PC-9 (cell line): ENCODE data around the gene PLCL2. TPM values are rescaled to one million over a fixed set of nuclear protein-coding genes. Genes with fewer than 3 reads are reported as not detected.

Experiments used
- BruUV-seq: library from RNA; stranded (reverse); fragments of 400-500 nt; replicated peaks from 2 replicates; lab custom pipeline; 2021; lab: Mats Ljungman, UMichigan
- CTCF ChIA-PET: fragments of 300-600 bp; sonication (Branson Sonifier 250); formaldehyde crosslinking; loops from one replicate; lab custom pipeline; 2022; ENCODE audit warnings: antibody characterized with exemption; lab: Charles Lee
- POLR2A ChIA-PET: fragments of 300-600 bp; sonication (Branson Sonifier 250); formaldehyde crosslinking; loops from one replicate; lab custom pipeline; 2022; ENCODE audit warnings: antibody characterized with exemption; ENCODE audit not compliant: unreplicated experiment; lab: Charles Lee
- DNase-seq, 2 experiments: peaks; one replicate each; pipeline versions ENCODE4 v3.0.0 to v3.0.0-alpha.2; 2015 to 2022; ENCODE audit warnings: mixed read lengths in 1 of 2
- H2AFZ ChIP-seq: fragments of 200-600 bp; sonication (generic); 2 replicates; pipeline ENCODE4 v1.8.1; 2017; ENCODE audit warnings: antibody characterized with exemption
- H3F3A ChIP-seq: fragments of 200-600 bp; sonication (generic); 2 replicates; pipeline ENCODE4 v1.8.1; 2017; ENCODE audit warnings: antibody characterized with exemption, mild to moderate bottlenecking, low read depth; ENCODE audit not compliant: insufficient read depth
- H3K27ac ChIP-seq: fragments of 200-600 bp; sonication (generic); 2 replicates; pipeline ENCODE4 v1.6.1; 2016; ENCODE audit warnings: mixed run types
- H3K27me3 ChIP-seq: fragments of 200-600 bp; sonication (generic); 2 replicates; pipeline ENCODE4 v1.6.1; 2016; ENCODE audit warnings: low read depth, mixed run types; ENCODE audit not compliant: insufficient read depth
- H3K36me3 ChIP-seq: fragments of 200-600 bp; sonication (generic); 2 replicates; pipeline ENCODE4 v1.6.1; 2016; ENCODE audit warnings: low read depth, mixed run types
- H3K4me1 ChIP-seq: fragments of 200-600 bp; sonication (generic); replicated peaks from 2 replicates; pipeline ENCODE4 v1.6.1; 2016; ENCODE audit warnings: mixed run types; ENCODE audit not compliant: insufficient read depth
- H3K4me2 ChIP-seq: fragments of 200-600 bp; sonication (generic); 2 replicates; pipeline ENCODE4 v1.6.1; 2017; ENCODE audit warnings: mixed run types
- H3K4me3 ChIP-seq: fragments of 200-600 bp; sonication (generic); 2 replicates; pipeline ENCODE4 v1.6.1; 2016; ENCODE audit warnings: mixed run types
- H3K79me2 ChIP-seq: fragments of 200-600 bp; sonication (generic); 2 replicates; pipeline ENCODE4 v1.6.1; 2017; ENCODE audit warnings: low read depth, mixed run types
- H3K9me2 ChIP-seq: fragments of 200-600 bp; sonication (generic); 2 replicates; pipeline ENCODE4 v1.8.1; 2017; ENCODE audit warnings: mild to moderate bottlenecking; ENCODE audit not compliant: insufficient read depth
- H3K9me3 ChIP-seq: fragments of 200-600 bp; sonication (generic); 2 replicates; pipeline ENCODE4 v1.8.1; 2016; ENCODE audit warnings: low read depth; ENCODE audit not compliant: insufficient read depth
- H4K20me1 ChIP-seq: fragments of 200-600 bp; sonication (generic); 2 replicates; pipeline ENCODE4 v1.8.1; 2017; ENCODE audit not compliant: insufficient read depth
- CTCF ChIP-seq: fragments of 200-600 bp; sonication (generic); conservative IDR thresholded peaks from 2 replicates; pipeline ENCODE4 v1.6.1; 2017; ENCODE audit warnings: mixed run types, antibody characterized with exemption, mild to moderate bottlenecking, moderate library complexity
- EZH2 ChIP-seq: fragments of 200-600 bp; sonication (generic); IDR thresholded peaks from 2 replicates; pipeline ENCODE4 v1.8.0; 2017; ENCODE audit warnings: antibody characterized with exemption, low read depth
- intact Hi-C: fragments of 100-400 bp; cut with micrococcal nuclease; formaldehyde crosslinking; loops from one replicate; pipeline ENCODE4 v1.10.0; 2022; ENCODE audit not compliant: unreplicated experiment
- total RNA-seq: library from RNA; stranded (reverse); gene quantifications from 2 replicates; pipeline ENCODE4 v1.2.3, GENCODE V29; 2021

Gene PLCL2
- total RNA-seq, 1 experiment from 2014 or later = 4.6 TPM

GRCh38 chr3:17055374-17056276, 170.9 kb downstream of the PLCL2 start:
- intact Hi-C loops = no loop called here

GRCh38 chr3:17057321-17057720, 172.6 kb downstream of the PLCL2 start:
- Histone ChIP-seq H4K20me1 (no peaks in the 10 kb centered on the region), H3K27me3 (no peaks in the 10 kb centered on the region), H3K4me3 (no peak overlapping the region), H3K9me2 (no peaks in the 10 kb centered on the region; the same call in 1 of the 2 replicates), H3K36me3 (no peaks in the 10 kb centered on the region), H3F3A (no peaks in the 10 kb centered on the region), H2AFZ (no peak overlapping the region), H3K79me2 (no peaks in the 10 kb centered on the region), H3K27ac (no peak overlapping the region), H3K9me3 (no peaks in the 10 kb centered on the region), H3K4me1 (no peaks in the 10 kb centered on the region), H3K4me2 (no peak overlapping the region)
- ChIA-PET POLR2A (no interaction called here), CTCF (no interaction called here)
- intact Hi-C loops = no loop called here
- TF ChIP-seq CTCF = no peak
- no peak for TF ChIP-seq EZH2
- no TSS peak for BruUV-seq
- DNase-seq = no peak

More at GRCh38 chr3:17055374-17056276, 170.9 kb downstream of the PLCL2 start:
- no peak for DNase-seq
- no TSS peak for BruUV-seq
- no peaks in the 10 kb centered on the region for H3F3A ChIP-seq
- no peak overlapping the region for H3K27ac ChIP-seq
- no peak overlapping the region for H2AFZ ChIP-seq
- ChIA-PET CTCF (no interaction called here), POLR2A (interaction anchor here (0.5 kb wide), 1 partner anchor 227 kb away, joined by 3 read pairs; no protein-coding TSS in a partner anchor)
- H3K27me3 ChIP-seq = no peaks in the 10 kb centered on the region
- no peaks in the 10 kb centered on the region for H3K9me2 ChIP-seq
- no peaks in the 10 kb centered on the region for H4K20me1 ChIP-seq
- H3K36me3 ChIP-seq = no peaks in the 10 kb centered on the region
- no peak for TF ChIP-seq CTCF
- TF ChIP-seq EZH2 = no peak
- H3K9me3 ChIP-seq = no peaks in the 10 kb centered on the region
- no peaks in the 10 kb centered on the region for H3K79me2 ChIP-seq
- no peak overlapping the region for H3K4me3 ChIP-seq
- H3K4me2 ChIP-seq = no peak overlapping the region
- no peaks in the 10 kb centered on the region for H3K4me1 ChIP-seq

- Histone ChIP-seq H3K27ac (no peak overlapping the region), H3F3A (no peaks in the 10 kb centered on the region), H2AFZ (no peak overlapping the region), H4K20me1 (no peaks in the 10 kb centered on the region), H3K4me1 (no peaks in the 10 kb centered on the region), H3K4me2 (no peak overlapping the region), H3K9me2 (no peaks in the 10 kb centered on the region; the same call in 1 of the 2 replicates), H3K9me3 (no peaks in the 10 kb centered on the region), H3K36me3 (no peaks in the 10 kb centered on the region), H3K79me2 (no peaks in the 10 kb centered on the region), H3K4me3 (no peak overlapping the region), H3K27me3 (no peaks in the 10 kb centered on the region)
- TF ChIP-seq EZH2 (no peak), CTCF (no peak)
- intact Hi-C loops = no loop called here
- no peak for DNase-seq
- POLR2A ChIA-PET = interaction anchor here (0.5 kb wide), 1 partner anchor 313 kb away, joined by 3 read pairs; no protein-coding TSS in a partner anchor
- BruUV-seq = no TSS peak
- CTCF ChIA-PET = no interaction called here
These were observed 175.3 kb downstream of the PLCL2 start for GRCh38 chr3:17059989-17060550.
